ENCODE measurements around the gene PTPN11. TPM values are rescaled to one million over a fixed set of nuclear protein-coding genes. Genes with fewer than 3 reads are reported as not detected.

Gene PTPN11
- polyA plus RNA-seq, 1 donor (not counting 4 experiments of a cell fraction or from before 2014, with no cell fraction given), result 95.3 TPM

- Histone ChIP-seq H3K36me3 (ENCODE audit: control insufficient read depth in 2 of 2, extremely low read depth in 1 of 2, insufficient read depth in 2 of 2, low read length in 2 of 2) (peaks cover 10 to 19% of the 10 kb centered on the region in 2 experiments), H3K27me3 (ENCODE audit: control insufficient read depth, extremely low read depth, insufficient read depth, low read length) (no peaks in the 10 kb centered on the region), H3K4me1 (ENCODE audit: control insufficient read depth, extremely low read depth, insufficient read depth, low read length) (no peaks in the 10 kb centered on the region), H3K9me3 (ENCODE audit: control insufficient read depth, low read depth, low read length) (no peaks in the 10 kb centered on the region), H3K27ac (ENCODE audit: control insufficient read depth, insufficient read depth, low read length) (no peak overlapping the region), H3K4me3 (ENCODE audit: control insufficient read depth in 2 of 3, extremely low read depth in 1 of 3, insufficient read depth in 2 of 3, low read depth in 1 of 3, low read length in 3 of 3) (no peak overlapping the region), H4K20me1 (ENCODE audit: control insufficient read depth, extremely low read depth, insufficient read depth, low read length) (no peaks in the 10 kb centered on the region), H3K4me2 (ENCODE audit: control insufficient read depth, extremely low read depth, insufficient read depth, low read depth, low read length) (no peak overlapping the region), H3K79me2 (ENCODE audit: control insufficient read depth, insufficient read depth, low read length) (no peaks in the 10 kb centered on the region), H3K9me1 (ENCODE audit: control insufficient read depth, extremely low read depth, insufficient read depth, low read length) (no peaks in the 10 kb centered on the region), H3K9ac (ENCODE audit: control insufficient read depth, extremely low read depth, insufficient read depth, low read length) (no peak overlapping the region), H2AFZ (ENCODE audit: control insufficient read depth, low read length) (no peak overlapping the region)
- DNase-seq (ENCODE audit: low read depth, low spot score), result no peak
- no peak for FAIRE-seq
- dilution Hi-C loops (cut with MboI; ENCODE audit: extremely low pct_ligation_motif_present, low sequenced_read_pairs), result no loop called here
- no peak for TF ChIP-seq EZH2 (IDR thresholded peaks at IDR 0.05; ENCODE audit: low read length)
- TF ChIP-seq, protein P1, sequence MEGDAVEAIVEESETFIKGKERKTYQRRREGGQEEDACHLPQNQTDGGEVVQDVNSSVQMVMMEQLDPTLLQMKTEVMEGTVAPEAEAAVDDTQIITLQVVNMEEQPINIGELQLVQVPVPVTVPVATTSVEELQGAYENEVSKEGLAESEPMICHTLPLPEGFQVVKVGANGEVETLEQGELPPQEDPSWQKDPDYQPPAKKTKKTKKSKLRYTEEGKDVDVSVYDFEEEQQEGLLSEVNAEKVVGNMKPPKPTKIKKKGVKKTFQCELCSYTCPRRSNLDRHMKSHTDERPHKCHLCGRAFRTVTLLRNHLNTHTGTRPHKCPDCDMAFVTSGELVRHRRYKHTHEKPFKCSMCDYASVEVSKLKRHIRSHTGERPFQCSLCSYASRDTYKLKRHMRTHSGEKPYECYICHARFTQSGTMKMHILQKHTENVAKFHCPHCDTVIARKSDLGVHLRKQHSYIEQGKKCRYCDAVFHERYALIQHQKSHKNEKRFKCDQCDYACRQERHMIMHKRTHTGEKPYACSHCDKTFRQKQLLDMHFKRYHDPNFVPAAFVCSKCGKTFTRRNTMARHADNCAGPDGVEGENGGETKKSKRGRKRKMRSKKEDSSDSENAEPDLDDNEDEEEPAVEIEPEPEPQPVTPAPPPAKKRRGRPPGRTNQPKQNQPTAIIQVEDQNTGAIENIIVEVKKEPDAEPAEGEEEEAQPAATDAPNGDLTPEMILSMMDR (optimal IDR thresholded peaks at IDR 0.05 in 1 of 3, IDR thresholded peaks at IDR 0.05 in 1 of 3, conservative IDR thresholded peaks at IDR 0.05 in 1 of 3; ENCODE audit: extremely low read depth in 1 of 3, insufficient read depth in 2 of 3, low read length in 3 of 3), result no peak
Measured at GRCh38 chr12:112498580-112498979, 79.8 kb downstream of the PTPN11 start.

- Histone ChIP-seq H3K9ac (ENCODE audit: control insufficient read depth, extremely low read depth, insufficient read depth, low read length) (no peak overlapping the region), H4K20me1 (ENCODE audit: control insufficient read depth, extremely low read depth, insufficient read depth, low read length) (no peaks in the 10 kb centered on the region), H3K9me3 (ENCODE audit: control insufficient read depth, low read depth, low read length) (no peaks in the 10 kb centered on the region), H3K9me1 (ENCODE audit: control insufficient read depth, extremely low read depth, insufficient read depth, low read length) (no peaks in the 10 kb centered on the region), H3K27me3 (ENCODE audit: control insufficient read depth, extremely low read depth, insufficient read depth, low read length) (no peaks in the 10 kb centered on the region), H2AFZ (ENCODE audit: control insufficient read depth, low read length) (no peak overlapping the region), H3K4me1 (ENCODE audit: control insufficient read depth, extremely low read depth, insufficient read depth, low read length) (no peaks in the 10 kb centered on the region), H3K36me3 (ENCODE audit: control insufficient read depth in 2 of 2, extremely low read depth in 1 of 2, insufficient read depth in 2 of 2, low read length in 2 of 2) (peaks cover 19 to 31% of the 10 kb centered on the region in 2 experiments), H3K4me3 (ENCODE audit: control insufficient read depth in 2 of 3, extremely low read depth in 1 of 3, insufficient read depth in 2 of 3, low read depth in 1 of 3, low read length in 3 of 3) (no peak overlapping the region), H3K27ac (ENCODE audit: control insufficient read depth, insufficient read depth, low read length) (no peak overlapping the region), H3K4me2 (ENCODE audit: control insufficient read depth, extremely low read depth, insufficient read depth, low read depth, low read length) (no peak overlapping the region), H3K79me2 (ENCODE audit: control insufficient read depth, insufficient read depth, low read length) (no peaks in the 10 kb centered on the region)
- dilution Hi-C loops (cut with MboI; ENCODE audit: extremely low pct_ligation_motif_present, low sequenced_read_pairs), result no loop called here
- FAIRE-seq, result no peak
- no peak for DNase-seq (ENCODE audit: low read depth, low spot score)
- no peak for TF ChIP-seq EZH2 (IDR thresholded peaks at IDR 0.05; ENCODE audit: low read length)
- TF ChIP-seq, protein P1 (optimal IDR thresholded peaks at IDR 0.05 in 1 of 3, IDR thresholded peaks at IDR 0.05 in 1 of 3, conservative IDR thresholded peaks at IDR 0.05 in 1 of 3; ENCODE audit: extremely low read depth in 1 of 3, insufficient read depth in 2 of 3, low read length in 3 of 3), result no peak
Measured at GRCh38 chr12:112503512-112503911, 84.8 kb downstream of the PTPN11 start.
